Measurements from ENCODE around the gene CNBD2. TPM values are rescaled to one million over a fixed set of nuclear protein-coding genes. Genes with fewer than 3 reads are reported as not detected.
"Not testable (repeated sequence)": the region's sequence is repeated elsewhere in the genome, so short reads cannot be mapped to it uniquely, and the experiment has no call there.

Gene CNBD2
- polyA plus RNA-seq, 1 donor from 2014 or later = 9.5 TPM

DNA sequence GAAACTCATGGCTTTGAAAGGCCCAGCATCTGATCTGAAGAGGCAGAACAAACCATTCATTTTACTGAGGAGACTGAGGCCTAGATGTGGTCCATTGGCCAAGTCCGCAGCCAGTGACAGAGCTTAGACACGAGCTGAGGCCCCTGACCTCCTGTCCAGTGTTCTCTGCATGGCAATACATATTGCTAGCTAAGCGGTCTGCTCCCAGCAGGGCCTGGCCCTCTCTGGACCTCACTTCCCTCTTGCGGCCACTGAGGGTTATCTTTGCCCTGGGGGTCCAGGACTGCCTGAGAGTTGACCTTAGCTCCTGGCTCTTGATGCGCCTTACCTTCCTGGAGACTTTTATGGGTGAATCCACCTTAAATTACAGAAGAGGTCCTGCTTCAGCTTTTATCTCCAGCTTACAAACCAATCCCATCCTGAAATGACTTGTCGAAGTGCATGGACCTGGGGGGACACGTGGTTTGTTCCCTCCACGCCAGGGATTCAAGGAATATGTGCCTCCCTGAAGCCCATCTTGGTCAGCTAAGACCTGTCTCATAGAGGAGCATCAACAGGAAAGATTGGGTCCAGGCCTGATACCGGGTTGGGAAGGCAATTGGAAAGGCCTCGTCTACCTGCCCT, 75.6 kb downstream of the CNBD2 start:
- H3K36me3 ChIP-seq (ENCODE audit: insufficient read depth, low read length) = no peaks in the 10 kb centered on the region
- no peaks in the 10 kb centered on the region for H4K20me1 ChIP-seq (ENCODE audit: insufficient read depth)
- H3F3A ChIP-seq (ENCODE audit: insufficient read depth, low read length, poor library complexity, severe bottlenecking) = no peaks in the 10 kb centered on the region
- no peak overlapping the region for H3K4me2 ChIP-seq (ENCODE audit: low read length)
- H2AFZ ChIP-seq (ENCODE audit: low read depth, low read length) = no peak overlapping the region
- H3K27me3 ChIP-seq (ENCODE audit: insufficient read depth, low read depth, low read length) = no peaks in the 10 kb centered on the region
- TF ChIP-seq MXI1 (conservative IDR thresholded peaks at IDR 0.05; ENCODE audit: poor library complexity, severe bottlenecking) (no peak), EP300 (conservative IDR thresholded peaks at IDR 0.05; ENCODE audit: poor library complexity, severe bottlenecking) (no peak), RAD21 (conservative IDR thresholded peaks at IDR 0.05) (no peak), POLR2AphosphoS5 (IDR thresholded peaks at IDR 0.05) (no peak), EZH2 (IDR thresholded peaks at IDR 0.05; ENCODE audit: borderline replicate concordance, insufficient read depth, low read length, poor library complexity, severe bottlenecking) (no peak), SMC3 (conservative IDR thresholded peaks at IDR 0.05; ENCODE audit: poor library complexity) (no peak), TAF1 (IDR thresholded peaks at IDR 0.05; ENCODE audit: low read depth) (no peak)
- TF ChIP-seq, protein P1, sequence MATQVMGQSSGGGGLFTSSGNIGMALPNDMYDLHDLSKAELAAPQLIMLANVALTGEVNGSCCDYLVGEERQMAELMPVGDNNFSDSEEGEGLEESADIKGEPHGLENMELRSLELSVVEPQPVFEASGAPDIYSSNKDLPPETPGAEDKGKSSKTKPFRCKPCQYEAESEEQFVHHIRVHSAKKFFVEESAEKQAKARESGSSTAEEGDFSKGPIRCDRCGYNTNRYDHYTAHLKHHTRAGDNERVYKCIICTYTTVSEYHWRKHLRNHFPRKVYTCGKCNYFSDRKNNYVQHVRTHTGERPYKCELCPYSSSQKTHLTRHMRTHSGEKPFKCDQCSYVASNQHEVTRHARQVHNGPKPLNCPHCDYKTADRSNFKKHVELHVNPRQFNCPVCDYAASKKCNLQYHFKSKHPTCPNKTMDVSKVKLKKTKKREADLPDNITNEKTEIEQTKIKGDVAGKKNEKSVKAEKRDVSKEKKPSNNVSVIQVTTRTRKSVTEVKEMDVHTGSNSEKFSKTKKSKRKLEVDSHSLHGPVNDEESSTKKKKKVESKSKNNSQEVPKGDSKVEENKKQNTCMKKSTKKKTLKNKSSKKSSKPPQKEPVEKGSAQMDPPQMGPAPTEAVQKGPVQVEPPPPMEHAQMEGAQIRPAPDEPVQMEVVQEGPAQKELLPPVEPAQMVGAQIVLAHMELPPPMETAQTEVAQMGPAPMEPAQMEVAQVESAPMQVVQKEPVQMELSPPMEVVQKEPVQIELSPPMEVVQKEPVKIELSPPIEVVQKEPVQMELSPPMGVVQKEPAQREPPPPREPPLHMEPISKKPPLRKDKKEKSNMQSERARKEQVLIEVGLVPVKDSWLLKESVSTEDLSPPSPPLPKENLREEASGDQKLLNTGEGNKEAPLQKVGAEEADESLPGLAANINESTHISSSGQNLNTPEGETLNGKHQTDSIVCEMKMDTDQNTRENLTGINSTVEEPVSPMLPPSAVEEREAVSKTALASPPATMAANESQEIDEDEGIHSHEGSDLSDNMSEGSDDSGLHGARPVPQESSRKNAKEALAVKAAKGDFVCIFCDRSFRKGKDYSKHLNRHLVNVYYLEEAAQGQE (IDR thresholded peaks at IDR 0.05; ENCODE audit: borderline replicate concordance) = no peak
- TF ChIP-seq, protein P2, sequence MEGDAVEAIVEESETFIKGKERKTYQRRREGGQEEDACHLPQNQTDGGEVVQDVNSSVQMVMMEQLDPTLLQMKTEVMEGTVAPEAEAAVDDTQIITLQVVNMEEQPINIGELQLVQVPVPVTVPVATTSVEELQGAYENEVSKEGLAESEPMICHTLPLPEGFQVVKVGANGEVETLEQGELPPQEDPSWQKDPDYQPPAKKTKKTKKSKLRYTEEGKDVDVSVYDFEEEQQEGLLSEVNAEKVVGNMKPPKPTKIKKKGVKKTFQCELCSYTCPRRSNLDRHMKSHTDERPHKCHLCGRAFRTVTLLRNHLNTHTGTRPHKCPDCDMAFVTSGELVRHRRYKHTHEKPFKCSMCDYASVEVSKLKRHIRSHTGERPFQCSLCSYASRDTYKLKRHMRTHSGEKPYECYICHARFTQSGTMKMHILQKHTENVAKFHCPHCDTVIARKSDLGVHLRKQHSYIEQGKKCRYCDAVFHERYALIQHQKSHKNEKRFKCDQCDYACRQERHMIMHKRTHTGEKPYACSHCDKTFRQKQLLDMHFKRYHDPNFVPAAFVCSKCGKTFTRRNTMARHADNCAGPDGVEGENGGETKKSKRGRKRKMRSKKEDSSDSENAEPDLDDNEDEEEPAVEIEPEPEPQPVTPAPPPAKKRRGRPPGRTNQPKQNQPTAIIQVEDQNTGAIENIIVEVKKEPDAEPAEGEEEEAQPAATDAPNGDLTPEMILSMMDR (IDR thresholded peaks at IDR 0.05; ENCODE audit: poor library complexity, severe bottlenecking) = no peak
- H3K79me2 ChIP-seq (replicated peaks; ENCODE audit: insufficient read depth, low read length) = peaks cover 4% of the 10 kb centered on the region
- H3K4me3 ChIP-seq (ENCODE audit: low read length) = no peak overlapping the region
- H3K9me2 ChIP-seq (ENCODE audit: insufficient read depth, low read length) = no peaks in the 10 kb centered on the region
- no peak overlapping the region for H3K27ac ChIP-seq (ENCODE audit: low read length)
- H3K9me3 ChIP-seq (ENCODE audit: low read length) = no peaks in the 10 kb centered on the region
- no peak overlapping the region for H3K9ac ChIP-seq (ENCODE audit: low read length)

DNA sequence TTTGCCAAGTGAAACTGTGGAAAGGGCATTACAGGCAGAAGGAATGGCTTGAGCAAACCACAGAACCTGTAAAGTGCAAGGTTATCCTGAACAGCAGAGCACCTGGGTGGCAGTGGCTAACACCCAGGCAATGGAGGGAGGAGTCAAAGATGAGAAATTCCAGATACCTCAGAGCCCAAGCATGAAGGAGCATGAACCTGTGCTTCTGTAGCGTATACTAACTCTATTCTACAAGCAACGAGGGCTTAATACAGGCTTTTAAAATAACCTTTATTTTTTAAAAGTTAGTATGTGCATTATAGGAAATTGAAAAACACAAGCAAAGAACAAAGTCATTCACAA, 77.0 kb downstream of the CNBD2 start:
- Histone ChIP-seq H3F3A (ENCODE audit: insufficient read depth, low read length, poor library complexity, severe bottlenecking) (no peaks in the 10 kb centered on the region), H3K4me3 (ENCODE audit: low read length) (no peak overlapping the region), H4K20me1 (ENCODE audit: insufficient read depth) (no peaks in the 10 kb centered on the region), H3K27ac (ENCODE audit: low read length) (no peak overlapping the region), H3K9me3 (ENCODE audit: low read length) (no peaks in the 10 kb centered on the region), H3K36me3 (ENCODE audit: insufficient read depth, low read length) (no peaks in the 10 kb centered on the region), H3K4me2 (ENCODE audit: low read length) (no peak overlapping the region), H3K79me2 (replicated peaks; ENCODE audit: insufficient read depth, low read length) (peaks cover 6% of the 10 kb centered on the region), H2AFZ (ENCODE audit: low read depth, low read length) (no peak overlapping the region), H3K27me3 (ENCODE audit: insufficient read depth, low read depth, low read length) (no peaks in the 10 kb centered on the region), H3K9me2 (ENCODE audit: insufficient read depth, low read length) (no peaks in the 10 kb centered on the region), H3K9ac (ENCODE audit: low read length) (no peak overlapping the region)
- TF ChIP-seq, protein P2 (IDR thresholded peaks at IDR 0.05; ENCODE audit: poor library complexity, severe bottlenecking) = no peak
- TF ChIP-seq TAF1 (IDR thresholded peaks at IDR 0.05; ENCODE audit: low read depth) = no peak
- no peak for TF ChIP-seq POLR2AphosphoS5 (IDR thresholded peaks at IDR 0.05)
- no peak for TF ChIP-seq RAD21 (conservative IDR thresholded peaks at IDR 0.05)
- no peak for TF ChIP-seq SMC3 (conservative IDR thresholded peaks at IDR 0.05; ENCODE audit: poor library complexity)
- no peak for TF ChIP-seq EP300 (conservative IDR thresholded peaks at IDR 0.05; ENCODE audit: poor library complexity, severe bottlenecking)
- TF ChIP-seq, protein P1 (IDR thresholded peaks at IDR 0.05; ENCODE audit: borderline replicate concordance) = no peak
- no peak for TF ChIP-seq MXI1 (conservative IDR thresholded peaks at IDR 0.05; ENCODE audit: poor library complexity, severe bottlenecking)
- TF ChIP-seq EZH2 (IDR thresholded peaks at IDR 0.05; ENCODE audit: borderline replicate concordance, insufficient read depth, low read length, poor library complexity, severe bottlenecking) = no peak

DNA sequence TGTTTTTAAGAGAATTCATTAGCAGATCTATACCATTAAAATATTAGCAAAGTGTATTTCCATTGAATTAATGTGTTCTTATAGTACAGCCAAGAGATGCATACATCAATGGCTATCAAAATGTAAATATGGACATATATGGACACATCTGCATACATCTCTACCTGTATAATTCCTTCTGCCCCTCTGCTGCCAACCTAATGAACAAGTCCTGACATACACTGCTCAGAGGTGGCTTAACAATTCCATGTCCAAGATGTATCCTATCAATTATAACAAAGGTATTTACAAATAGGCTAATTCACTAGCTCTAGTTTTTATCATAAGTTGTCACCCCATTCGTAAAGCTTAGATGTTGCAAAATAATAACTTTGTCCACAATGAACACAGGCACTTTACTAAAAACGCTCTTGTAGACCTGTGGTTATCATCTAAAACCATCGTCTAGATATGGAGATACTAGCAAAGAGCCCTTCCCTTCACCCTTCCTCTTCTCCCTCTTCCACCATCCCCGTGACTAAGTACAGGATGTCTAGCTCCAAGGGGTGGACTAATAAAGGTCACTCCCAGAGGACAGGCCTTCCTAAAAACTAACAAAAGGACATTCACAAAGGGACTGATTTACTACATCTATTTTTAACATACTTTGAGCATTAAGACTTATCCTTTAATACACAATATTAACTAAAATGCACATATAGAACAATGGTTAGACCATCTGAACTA, 77.8 kb downstream of the CNBD2 start:
- H3K4me2 ChIP-seq (ENCODE audit: low read length); H3K36me3 ChIP-seq (ENCODE audit: insufficient read depth, low read length); H3K9me2 ChIP-seq (ENCODE audit: insufficient read depth, low read length); H3K4me3 ChIP-seq (ENCODE audit: low read length); H3K27me3 ChIP-seq (ENCODE audit: insufficient read depth, low read depth, low read length); H3K9ac ChIP-seq (ENCODE audit: low read length); H3K27ac ChIP-seq (ENCODE audit: low read length); H3K9me3 ChIP-seq (ENCODE audit: low read length); H3F3A ChIP-seq (ENCODE audit: insufficient read depth, low read length, poor library complexity, severe bottlenecking); H4K20me1 ChIP-seq (ENCODE audit: insufficient read depth); H2AFZ ChIP-seq (ENCODE audit: low read depth, low read length): not testable (repeated sequence)
- peaks cover 15% of the 10 kb centered on the region for H3K79me2 ChIP-seq (replicated peaks; ENCODE audit: insufficient read depth, low read length)

All from neural cell (in vitro differentiated cells).